HepG2 (cell line): ENCODE results near the gene GIPC3. TPM values are rescaled to one million over a fixed set of nuclear protein-coding genes. Genes with fewer than 3 reads are reported as not detected.
A peak's percentile ranks its signal among the peaks of the same experiment; 100 is the strongest.

Experiments
- DZIP1 ChIP-seq: sonication (generic); formaldehyde crosslinking; IDR thresholded peaks from 2 replicates; pipeline ENCODE4 v1.5.0; 2020; ENCODE audit warnings: mild to moderate bottlenecking, missing genetic modification reagents
- HOXA3 ChIP-seq: sonication (generic); formaldehyde crosslinking; IDR thresholded peaks from 2 replicates; pipeline ENCODE4 v1.5.0; 2020; ENCODE audit warnings: missing genetic modification reagents
- HOXA5 ChIP-seq: sonication (generic); formaldehyde crosslinking; IDR thresholded peaks from 2 replicates; pipeline ENCODE4 v1.4.0; 2020; ENCODE audit warnings: missing genetic modification reagents
- KIAA2018 ChIP-seq: sonication (generic); formaldehyde crosslinking; IDR thresholded peaks from 2 replicates; pipeline ENCODE4 v1.5.0; 2020; ENCODE audit warnings: mild to moderate bottlenecking, missing genetic modification reagents, borderline replicate concordance
- MTA3 ChIP-seq: sonication (generic); formaldehyde crosslinking; IDR thresholded peaks from 2 replicates; pipeline ENCODE4 v1.4.0; 2020; ENCODE audit warnings: missing genetic modification reagents
- NFRKB ChIP-seq: fragments of 450-650 bp; IDR thresholded peaks from 2 replicates; pipeline ENCODE4 v1.6.1; 2017
- REPIN1 ChIP-seq: sonication (generic); formaldehyde crosslinking; IDR thresholded peaks from 2 replicates; pipeline ENCODE4 v1.8.0; 2022; ENCODE audit warnings: missing genetic modification reagents, low read depth, mild to moderate bottlenecking, borderline replicate concordance
- SOX6 ChIP-seq, 2 experiments: fragments of 450-650 bp in 1 of 2; sonication (generic) in 1 of 2; formaldehyde crosslinking in 1 of 2; IDR thresholded peaks; 2 replicates each; pipeline versions ENCODE4 v1.4.0 to v1.6.1; 2017 to 2020; ENCODE audit warnings: antibody characterized with exemption in 1 of 2, mild to moderate bottlenecking in 1 of 2, missing genetic modification reagents in 1 of 2
- THAP8 ChIP-seq: sonication (generic); formaldehyde crosslinking; IDR thresholded peaks from 2 replicates; pipeline ENCODE4 v1.5.1; 2020; ENCODE audit warnings: missing genetic modification reagents, mild to moderate bottlenecking, borderline replicate concordance
- THYN1 ChIP-seq: sonication (generic); formaldehyde crosslinking; IDR thresholded peaks from 2 replicates; pipeline ENCODE4 v1.8.1; 2023; ENCODE audit warnings: low read depth, mild to moderate bottlenecking, moderate library complexity, missing genetic modification reagents, borderline replicate concordance
- TIGD3 ChIP-seq: sonication (generic); formaldehyde crosslinking; IDR thresholded peaks from 2 replicates; pipeline ENCODE4 v1.5.1; 2020; ENCODE audit warnings: mild to moderate bottlenecking, missing genetic modification reagents, borderline replicate concordance
- ZBTB42 ChIP-seq: sonication (generic); formaldehyde crosslinking; IDR thresholded peaks from 2 replicates; pipeline ENCODE4 v1.5.0; 2020; ENCODE audit warnings: mild to moderate bottlenecking, missing genetic modification reagents
- ZMYM3 ChIP-seq: sonication (generic); formaldehyde crosslinking; IDR thresholded peaks from 2 replicates; pipeline ENCODE4 v1.5.1; 2020; ENCODE audit warnings: mild to moderate bottlenecking, missing genetic modification reagents
- ZNF576 ChIP-seq: sonication (generic); formaldehyde crosslinking; IDR thresholded peaks from 2 replicates; pipeline ENCODE4 v1.4.0; 2020; ENCODE audit warnings: mild to moderate bottlenecking, missing genetic modification reagents
- polyA plus RNA-seq, 8 experiments: library from polyadenylated mRNA; depleted of rRNA in 3 of 8; stranded (reverse) in 7 of 8; unstranded in 1 of 8; fragments of >200 nt; fragmentation: Illumina TruSeq in 4 of 8; extraction: Trizol in 4 of 8; gene quantifications; 2 replicates each; pipeline versions ENCODE4 v1.2.1 to v1.2.3, GENCODE V29; 2011 to 2016; ENCODE audit warnings: low read depth in 4 of 8, missing spikeins in 1 of 8, mixed read lengths in 1 of 8; ENCODE audit not compliant: insufficient read depth in 1 of 8
- total RNA-seq, 5 experiments: library from RNA; depleted of rRNA; stranded (reverse); fragments of >200 nt; fragmentation: Illumina TruSeq; extraction: Trizol; gene quantifications; 2 replicates each; pipeline ENCODE4 v1.2.3, GENCODE V29; 2016; ENCODE audit warnings: low read depth in 1 of 5

Gene GIPC3
- total and polyA plus RNA-seq, 2 of the 13 experiments (the other 11 are each of a cell fraction or from before 2014, with no cell fraction given) = 0.05 TPM; not detected in 1

- TF ChIP-seq HOXA5 (CRISPR knock-in tag) = peak; percentile 37; the same call in 1 of the 2 replicates
- TF ChIP-seq ZBTB42 = peak; percentile 59; the same call in 1 of the 2 replicates
- no peak for TF ChIP-seq THAP8 (CRISPR knock-in tag)
- TF ChIP-seq HOXA3 (CRISPR knock-in tag) = no peak; the same call in 1 of the 2 replicates
- peak; percentile 84 for TF ChIP-seq ZMYM3
- TF ChIP-seq TIGD3 (CRISPR knock-in tag) = 0 out of 2 replicates have a peak, but pooled peaks have one; percentile 75
- TF ChIP-seq THYN1 (CRISPR knock-in tag) = no peak
- TF ChIP-seq SOX6 (IDR thresholded peaks at IDR 0.05) = no peak
- TF ChIP-seq SOX6 (CRISPR knock-in tag; IDR thresholded peaks at IDR 0.05) = peak; percentile 16; the same call in 1 of the 2 replicates
- TF ChIP-seq ZNF576 (CRISPR knock-in tag) = 0 out of 2 replicates have a peak, but pooled peaks have one; percentile 31
- peak; percentile 25; the same call in 1 of the 2 replicates for TF ChIP-seq REPIN1 (CRISPR knock-in tag)
- no peak for TF ChIP-seq MTA3
- no peak for TF ChIP-seq KIAA2018 (CRISPR knock-in tag)
- TF ChIP-seq NFRKB = no peak
- peak; percentile 55; the same call in 1 of the 2 replicates for TF ChIP-seq DZIP1
Measured at GRCh38 chr19:3557461-3558248, 27.6 kb upstream of the GIPC3 start, which contains the start of gene MFSD12 (continued).
